ENCODE data around the gene DNMT3L.
"Not testable (repeated sequence)": the region's sequence is repeated elsewhere in the genome, so short reads cannot be mapped to it uniquely, and the experiment has no call there.

DNMT3L gene

GRCh38 chr21:44260066-44260465 lies 1.6 kb downstream of the DNMT3L start:
- no peak for DNase-seq (ENCODE audit: low read depth, low spot score)
- TF ChIP-seq CTCF (IDR thresholded peaks at IDR 0.05; ENCODE audit: low read depth, low read length) = no peak
- no peak overlapping the region for H3K4me3 ChIP-seq (ENCODE audit: low read depth, low read length)
- in situ Hi-C loops (cut with HindIII; ENCODE audit: low sequenced_read_pairs) = no loop called here

DNA sequence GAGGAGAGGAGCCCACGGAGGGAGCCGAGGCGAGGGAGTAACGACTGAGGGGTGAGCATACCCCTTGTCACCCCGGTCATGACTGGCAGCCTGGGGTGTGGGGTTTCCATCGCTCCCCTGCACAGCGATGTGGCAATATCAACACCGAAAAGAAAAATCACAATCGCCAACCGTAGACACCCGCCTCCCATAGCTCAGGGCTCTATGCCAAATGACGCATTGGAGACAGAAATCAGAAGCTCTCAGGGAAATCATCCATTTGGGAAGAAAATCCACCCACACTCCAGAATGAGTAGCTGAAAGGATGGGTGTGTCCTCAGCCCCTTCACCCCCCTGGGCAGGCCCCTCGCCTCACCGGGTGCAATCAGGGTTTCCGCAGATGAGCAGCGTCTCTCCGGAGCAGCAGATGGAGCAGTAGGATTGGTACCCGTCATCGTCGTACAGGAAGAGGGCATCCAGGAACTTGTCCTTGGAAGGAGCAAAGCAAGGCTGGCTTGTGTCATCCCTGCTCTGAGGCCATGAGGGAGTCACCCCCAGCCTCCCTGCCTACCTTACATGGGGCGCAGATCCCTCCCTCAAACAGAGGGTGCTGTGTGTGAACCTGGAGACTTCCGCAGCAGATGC lies 2.5 kb downstream of the DNMT3L start:
- TF ChIP-seq CTCF (IDR thresholded peaks at IDR 0.05; ENCODE audit: low read depth, low read length) = no peak
- in situ Hi-C loops (cut with HindIII; ENCODE audit: low sequenced_read_pairs) = no loop called here
- H3K4me3 ChIP-seq (ENCODE audit: low read depth, low read length) = no peak overlapping the region
- DNase-seq (ENCODE audit: low read depth, low spot score) = no peak

DNA sequence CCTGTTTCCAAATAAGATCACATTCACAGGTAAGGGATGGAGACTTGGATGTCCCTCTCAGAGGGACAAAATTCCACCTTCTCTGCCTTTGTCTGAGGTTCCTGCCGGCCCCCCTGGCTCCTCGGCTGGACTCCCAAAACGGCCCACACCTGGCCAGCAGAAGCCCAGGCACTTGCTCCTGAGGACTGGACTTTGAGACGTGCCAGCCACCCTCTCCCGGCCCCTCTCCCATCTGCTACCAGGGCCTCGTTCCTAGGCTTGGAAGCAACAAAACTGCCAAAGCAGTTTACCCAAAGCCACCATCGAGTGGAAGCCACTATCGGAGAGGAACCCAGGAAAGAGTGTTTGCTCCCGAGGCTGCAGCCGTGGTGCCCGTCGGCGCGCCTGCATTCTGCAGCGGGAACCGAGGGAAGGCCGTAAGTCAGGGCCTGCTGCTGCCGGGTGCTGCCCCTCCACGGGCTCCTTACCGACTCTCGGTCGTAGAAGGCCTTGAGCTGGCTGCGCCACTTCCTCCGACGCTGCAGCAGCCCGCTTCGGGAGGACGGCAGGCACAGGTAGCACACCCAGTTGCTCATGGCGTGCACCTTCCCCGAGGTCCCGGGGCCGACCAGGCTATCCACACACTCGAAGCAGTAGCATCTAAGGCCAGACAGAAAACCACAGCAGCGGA lies 3.5 kb downstream of the DNMT3L start:
- no peak for DNase-seq (ENCODE audit: low read depth, low spot score)
- no peak overlapping the region for H3K4me3 ChIP-seq (ENCODE audit: low read depth, low read length)
- in situ Hi-C loops (cut with HindIII; ENCODE audit: low sequenced_read_pairs) = no loop called here
- no peak for TF ChIP-seq CTCF (IDR thresholded peaks at IDR 0.05; ENCODE audit: low read depth, low read length)

DNA sequence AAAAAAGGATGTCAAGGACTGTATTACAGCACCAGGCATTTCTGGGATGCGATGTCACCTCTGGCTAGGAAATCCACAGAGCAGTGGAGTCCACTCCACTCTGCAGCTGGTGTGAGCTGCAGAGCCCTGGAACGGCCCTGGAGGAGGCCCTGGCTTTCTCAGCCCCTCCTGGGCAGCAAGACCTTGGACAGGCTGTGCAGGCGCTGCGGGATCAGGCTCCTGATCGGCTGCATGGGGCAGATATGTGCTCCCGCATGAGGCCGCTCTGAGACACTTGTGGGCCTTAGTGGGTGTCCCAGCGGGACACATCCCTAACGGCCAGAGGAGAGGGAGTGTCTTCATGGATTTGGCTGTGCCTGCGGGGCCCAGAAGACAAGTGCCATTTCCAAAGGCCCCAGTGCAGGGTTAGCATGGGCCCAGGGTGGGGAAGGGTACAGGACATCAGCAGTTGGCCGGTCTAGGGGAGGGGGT lies 6.2 kb downstream of the DNMT3L start:
- no peak for TF ChIP-seq CTCF (IDR thresholded peaks at IDR 0.05; ENCODE audit: low read depth, low read length)
- H3K4me3 ChIP-seq (ENCODE audit: low read depth, low read length) = no peak overlapping the region
- no peak for DNase-seq (ENCODE audit: low read depth, low spot score)
- in situ Hi-C loops (cut with HindIII; ENCODE audit: low sequenced_read_pairs) = no loop called here

GRCh38 chr21:44253832-44254710 lies 7.6 kb downstream of the DNMT3L start:
- in situ Hi-C loops (cut with HindIII; ENCODE audit: low sequenced_read_pairs) = no loop called here
- DNase-seq (ENCODE audit: low read depth, low spot score) = no peak
- no peak for TF ChIP-seq CTCF (IDR thresholded peaks at IDR 0.05; ENCODE audit: low read depth, low read length)
- H3K4me3 ChIP-seq (ENCODE audit: low read depth, low read length) = no peak overlapping the region

DNA sequence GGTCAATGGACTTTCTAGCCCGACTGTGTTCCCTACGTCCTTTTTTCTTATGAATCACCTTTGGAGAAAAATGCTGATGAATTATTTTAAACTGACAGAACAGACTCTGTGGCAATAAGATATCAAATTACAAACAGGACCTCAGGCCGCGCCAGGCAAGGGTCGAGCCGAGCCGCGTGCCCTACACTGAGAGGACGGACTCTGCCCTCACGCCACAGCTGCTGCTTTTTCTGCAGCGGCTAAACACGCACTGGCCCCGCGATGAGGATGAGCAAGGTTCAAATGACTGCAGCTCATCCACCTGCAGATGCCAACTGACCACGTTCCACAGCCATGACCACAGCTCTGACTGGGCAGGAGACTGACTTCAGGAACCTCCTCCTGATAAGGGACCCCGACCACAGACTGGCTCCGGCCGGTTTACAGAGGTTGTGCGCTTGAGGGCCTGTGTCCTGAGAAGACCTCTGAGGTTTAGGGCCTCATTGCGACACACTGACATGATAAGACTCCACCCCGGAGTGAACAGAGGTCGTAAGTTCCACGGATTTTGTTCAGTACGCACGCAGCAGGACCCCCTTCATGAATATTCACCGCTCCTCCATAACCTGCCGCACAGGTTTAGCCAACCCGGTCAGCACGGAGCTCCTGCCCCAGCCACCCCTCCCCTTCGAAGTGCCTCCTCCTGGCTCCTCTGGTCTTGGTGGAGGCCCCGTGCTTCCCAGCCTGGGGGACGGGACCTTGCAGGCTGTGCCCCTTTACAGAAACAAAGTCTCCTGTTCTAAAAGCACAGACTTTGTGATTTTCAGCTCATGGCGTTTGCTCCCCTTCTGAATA lies 12.3 kb downstream of the DNMT3L start:
- DNase-seq (ENCODE audit: low read depth, low spot score); in situ Hi-C loops (cut with HindIII; ENCODE audit: low sequenced_read_pairs); H3K4me3 ChIP-seq (ENCODE audit: low read depth, low read length): not testable (repeated sequence)

DNA sequence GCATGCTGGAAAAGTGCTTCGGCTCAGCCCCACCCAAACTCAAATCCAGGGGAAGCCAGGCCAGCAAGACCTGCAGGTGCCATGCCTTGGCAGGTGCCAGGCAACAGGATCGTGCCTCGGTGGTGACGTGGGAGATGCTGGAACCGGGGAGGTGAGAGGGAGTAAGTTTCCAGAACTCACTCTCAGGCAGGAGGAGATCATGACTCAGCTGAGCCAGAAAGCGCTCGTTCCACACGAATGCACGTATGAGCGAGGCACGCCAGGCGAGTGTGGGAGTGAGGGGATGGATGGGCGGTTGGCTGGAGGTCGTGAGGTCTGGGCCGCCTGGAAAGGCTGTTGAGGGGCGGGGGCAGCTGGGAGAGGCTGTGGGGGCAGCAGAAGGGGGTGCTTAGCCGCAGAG lies 13.8 kb downstream of the DNMT3L start:
- in situ Hi-C loops (cut with HindIII; ENCODE audit: low sequenced_read_pairs); DNase-seq (ENCODE audit: low read depth, low spot score); H3K4me3 ChIP-seq (ENCODE audit: low read depth, low read length): not testable (repeated sequence)

DNA sequence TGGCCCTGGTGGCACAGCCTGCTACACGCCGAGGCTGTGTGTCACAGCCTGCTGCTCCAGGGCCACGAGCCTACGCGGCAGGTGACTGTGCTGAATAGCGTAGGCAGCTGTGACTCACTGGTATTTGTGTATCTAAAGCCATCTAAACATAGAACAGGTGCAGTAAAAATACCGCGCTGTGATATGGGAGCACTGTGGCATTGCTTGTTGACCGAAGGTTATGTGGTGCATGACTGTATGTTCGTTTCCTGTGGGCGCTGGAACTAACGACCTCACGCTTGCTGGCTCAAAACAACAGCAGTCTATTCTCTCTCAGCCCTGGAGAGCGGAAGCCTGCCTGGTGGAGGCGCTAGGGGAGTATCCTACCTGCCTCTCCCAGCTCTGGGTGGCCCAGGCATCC lies 17.7 kb downstream of the DNMT3L start:
- DNase-seq (ENCODE audit: low read depth, low spot score); H3K4me3 ChIP-seq (ENCODE audit: low read depth, low read length); in situ Hi-C loops (cut with HindIII; ENCODE audit: low sequenced_read_pairs): not testable (repeated sequence)

DNA sequence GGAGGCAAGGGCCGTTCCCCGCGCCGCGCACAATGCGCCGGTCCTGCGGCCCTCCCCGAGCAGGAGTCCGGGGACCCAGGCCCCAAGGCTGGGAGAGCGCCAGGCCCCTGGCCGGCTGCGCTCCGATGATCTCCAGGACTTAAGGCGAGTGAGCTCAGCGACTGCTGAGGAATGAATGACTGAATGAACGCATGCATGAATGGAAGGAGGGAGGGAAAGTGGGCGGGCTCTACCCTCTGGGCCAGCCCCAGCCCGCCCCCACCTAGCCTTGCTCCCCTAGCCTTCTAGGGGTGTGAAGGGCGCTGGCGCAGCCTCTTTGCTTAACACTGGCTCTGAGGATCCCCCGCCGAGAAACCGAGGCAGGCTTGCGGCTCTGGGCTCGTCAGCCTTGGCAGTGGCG lies 20.4 kb downstream of the DNMT3L start:
- DNase-seq (ENCODE audit: low read depth, low spot score); H3K4me3 ChIP-seq (ENCODE audit: low read depth, low read length); in situ Hi-C loops (cut with HindIII; ENCODE audit: low sequenced_read_pairs): not testable (repeated sequence)

GRCh38 chr21:44240842-44241241 lies 20.9 kb downstream of the DNMT3L start, which contains the start of gene ICOSLG:
Gene ICOSLG, minus strand, starts transcription at chr21:44240943. Its CDS starts 126 bp downstream, at chr21:44240817.
- DNase-seq (ENCODE audit: low read depth, low spot score); H3K4me3 ChIP-seq (ENCODE audit: low read depth, low read length); in situ Hi-C loops (cut with HindIII; ENCODE audit: low sequenced_read_pairs): not testable (repeated sequence)
